H1 (cell line): ENCODE measurements around the gene SMARCA5. TPM values are rescaled to one million over a fixed set of nuclear protein-coding genes. Genes with fewer than 3 reads are reported as not detected.

Experiments used
- CTCF ChIA-PET: fragments of 300-600 bp; sonication (Branson Sonifier 250); formaldehyde crosslinking; loops from one replicate; lab custom pipeline; 2021; ENCODE audit not compliant: partially characterized antibody; lab: Charles Lee
- POLR2A ChIA-PET: fragments of 300-600 bp; sonication (Branson Sonifier 250); formaldehyde crosslinking; loops from one replicate; lab custom pipeline; 2021; ENCODE audit warnings: inconsistent platforms; ENCODE audit not compliant: partially characterized antibody; lab: Charles Lee
- DNase-seq, 2 experiments: peaks; one replicate each; pipeline versions ENCODE4 v3.0.0 to v3.0.0-alpha.2; 2010 to 2022; ENCODE audit warnings: low spot score in 2 of 2, low read depth in 1 of 2, mixed read lengths in 1 of 2
- FAIRE-seq: peaks from 2 replicates; lab custom pipeline; 2011; peaks lifted over from hg19 to GRCh38; lab: Jason Lieb, UNC
- H2AFZ ChIP-seq: 2 replicates; pipeline ENCODE4 v1.8.1; 2012; ENCODE audit warnings: low read length, inconsistent platforms
- H2AK5ac ChIP-seq: 2 replicates; pipeline ENCODE4 v1.6.1; 2013; ENCODE audit warnings: low read depth, low read length
- H2BK120ac ChIP-seq: replicated peaks from 2 replicates; pipeline ENCODE3; 2013; ENCODE audit warnings: low read depth, low read length, inconsistent platforms
- H2BK12ac ChIP-seq: 2 replicates; pipeline ENCODE4 v1.6.1; 2013; ENCODE audit warnings: low read depth, low read length
- H2BK15ac ChIP-seq: 2 replicates; pipeline ENCODE4 v1.6.1; 2013; ENCODE audit warnings: low read length
- H2BK20ac ChIP-seq: 2 replicates; pipeline ENCODE4 v1.6.1; 2013; ENCODE audit warnings: low read length
- H2BK5ac ChIP-seq: 2 replicates; pipeline ENCODE4 v1.6.1; 2013; ENCODE audit warnings: low read depth, low read length
- H3K14ac ChIP-seq: 2 replicates; pipeline ENCODE4 v1.6.1; 2013; ENCODE audit warnings: inconsistent platforms; ENCODE audit not compliant: insufficient read length
- H3K18ac ChIP-seq: 2 replicates; pipeline ENCODE4 v1.6.1; 2013; ENCODE audit warnings: low read length; ENCODE audit errors: extremely low read depth
- H3K23ac ChIP-seq: 2 replicates; pipeline ENCODE4 v1.6.1; 2013; ENCODE audit warnings: inconsistent platforms; ENCODE audit not compliant: insufficient read length
- H3K23me2 ChIP-seq: 2 replicates; pipeline ENCODE4 v1.6.1; 2013; ENCODE audit warnings: low read depth, low read length
- H3K27ac ChIP-seq: 2 replicates; pipeline ENCODE4 v1.6.1; 2011; ENCODE audit warnings: low read depth, low read length, inconsistent platforms
- H3K27me3 ChIP-seq, 4 experiments: replicated peaks in 1 of 4; 1 replicate in 1 of 4; 2 replicates in 3 of 4; pipeline versions ENCODE4 v1.6.1 to v1.8.1; 2011 to 2013; ENCODE audit warnings: low read length in 3 of 4, mild to moderate bottlenecking in 3 of 4, inconsistent platforms in 2 of 4, mixed read lengths in 2 of 4, moderate library complexity in 1 of 4; ENCODE audit not compliant: control insufficient read depth in 3 of 4, insufficient read depth in 3 of 4; ENCODE audit errors: extremely low read depth in 1 of 4
- H3K36me3 ChIP-seq, 4 experiments: 2 replicates each; pipeline versions ENCODE4 v1.6.1 to v1.8.1; 2011 to 2013; ENCODE audit warnings: mild to moderate bottlenecking in 4 of 4, low read length in 3 of 4, moderate library complexity in 2 of 4, control low read depth in 1 of 4, inconsistent platforms in 1 of 4; ENCODE audit not compliant: insufficient read depth in 4 of 4, control insufficient read depth in 2 of 4
- H3K4ac ChIP-seq: replicated peaks from 2 replicates; pipeline ENCODE3; 2013; ENCODE audit warnings: low read length, low read depth, mixed read lengths, inconsistent platforms; ENCODE audit not compliant: insufficient read length
- H3K4me1 ChIP-seq, 4 experiments: replicated peaks in 1 of 4; 1 replicate in 1 of 4; 2 replicates in 3 of 4; pipeline versions ENCODE4 v1.6.1 to v1.8.1; 2011 to 2013; ENCODE audit warnings: low read length in 3 of 4, inconsistent platforms in 2 of 4, mixed read lengths in 1 of 4; ENCODE audit not compliant: insufficient read depth in 4 of 4, control insufficient read depth in 3 of 4
- H3K4me2 ChIP-seq, 2 experiments: 2 replicates each; pipeline versions ENCODE4 v1.6.1 to v1.8.1; 2011 to 2013; ENCODE audit warnings: low read depth in 2 of 2, low read length in 2 of 2, control low read depth in 1 of 2, inconsistent platforms in 1 of 2, mild to moderate bottlenecking in 1 of 2; ENCODE audit not compliant: insufficient read depth in 1 of 2
- H3K4me3 ChIP-seq, 4 experiments: fragments of 200-600, 300-600 bp in 1 of 4; sonication (generic), shearing (Covaris generic), sonication (Bioruptor Twin) in 1 of 4; 2 replicates each; pipeline versions ENCODE4 v1.5.1 to v1.8.1; 2011 to 2016; ENCODE audit warnings: low read length in 4 of 4, low read depth in 3 of 4, control low read depth in 2 of 4, inconsistent platforms in 2 of 4, mild to moderate bottlenecking in 2 of 4, mixed read lengths in 1 of 4, moderate library complexity in 1 of 4; ENCODE audit not compliant: insufficient read depth in 2 of 4; ENCODE audit errors: extremely low read depth in 1 of 4
- H3K56ac ChIP-seq: replicated peaks from 2 replicates; pipeline ENCODE3; 2013; ENCODE audit warnings: low read depth, mild to moderate bottlenecking, mixed read lengths, low read length, inconsistent platforms; ENCODE audit not compliant: insufficient read length
- H3K79me1 ChIP-seq: 2 replicates; pipeline ENCODE4 v1.6.1; 2013; ENCODE audit warnings: low read depth, low read length, control low read depth
- H3K79me2 ChIP-seq, 2 experiments: 2 replicates each; pipeline versions ENCODE4 v1.6.1 to v1.8.1; 2012 to 2013; ENCODE audit warnings: low read length in 2 of 2, mild to moderate bottlenecking in 2 of 2, inconsistent platforms in 1 of 2; ENCODE audit not compliant: insufficient read depth in 2 of 2, control insufficient read depth in 1 of 2
- H3K9ac ChIP-seq, 4 experiments: replicated peaks in 1 of 4; 1 replicate in 1 of 4; 2 replicates in 3 of 4; pipeline versions ENCODE4 v1.6.1 to v1.8.1; 2011 to 2013; ENCODE audit warnings: low read depth in 3 of 4, low read length in 3 of 4, control low read depth in 2 of 4, mild to moderate bottlenecking in 2 of 4, moderate library complexity in 2 of 4, inconsistent platforms in 1 of 4; ENCODE audit errors: extremely low read depth in 1 of 4
- H3K9me3 ChIP-seq, 2 experiments: 2 replicates each; pipeline versions ENCODE4 v1.6.1 to v1.8.1; 2012 to 2013; ENCODE audit warnings: mild to moderate bottlenecking in 2 of 2, moderate library complexity in 2 of 2, control low read depth in 1 of 2, inconsistent platforms in 1 of 2, low read depth in 1 of 2, low read length in 1 of 2, mixed read lengths in 1 of 2; ENCODE audit not compliant: insufficient read depth in 2 of 2
- H4K20me1 ChIP-seq, 2 experiments: replicated peaks in 1 of 2; 2 replicates each; pipeline versions ENCODE3 to v1.8.1; 2011 to 2013; ENCODE audit warnings: inconsistent platforms in 2 of 2, low read length in 2 of 2, mild to moderate bottlenecking in 1 of 2; ENCODE audit not compliant: insufficient read depth in 2 of 2, control insufficient read depth in 1 of 2
- H4K5ac ChIP-seq: 2 replicates; pipeline ENCODE4 v1.6.1; 2013; ENCODE audit warnings: low read length, low read depth, mixed read lengths, inconsistent platforms; ENCODE audit not compliant: insufficient read length
- H4K8ac ChIP-seq: 2 replicates; pipeline ENCODE4 v1.8.0; 2013; ENCODE audit warnings: mild to moderate bottlenecking, moderate library complexity, low read length, inconsistent platforms; ENCODE audit not compliant: insufficient read depth; ENCODE audit errors: extremely low read depth
- H4K91ac ChIP-seq: replicated peaks from 2 replicates; pipeline ENCODE3; 2013; ENCODE audit warnings: low read length, mixed read lengths, inconsistent platforms; ENCODE audit not compliant: insufficient read length
- WGBS, 2 experiments: shearing (Covaris generic) in 1 of 2; methylation state at CpG; one replicate each; pipeline versions ENCODE4 v1.1.6 to v1.1.7; 2013 to 2015; ENCODE audit warnings: low lambda C conversion rate in 2 of 2, mixed read lengths in 2 of 2, inconsistent platforms in 1 of 2, low coverage in 1 of 2, missing lambda C conversion rate in 1 of 2; ENCODE audit not compliant: insufficient replicate concordance in 2 of 2, insufficient coverage in 1 of 2, insufficient read length in 1 of 2; ENCODE audit errors: extremely low coverage in 1 of 2, missing lambda C conversion rate in 1 of 2; 5-methylcytosine and 5-hydroxymethylcytosine counted together
- polyA plus RNA-seq, 7 experiments: library from polyadenylated mRNA; depleted of rRNA in 3 of 7; stranded (reverse) in 5 of 7; unstranded in 2 of 7; fragments of >200 nt in 5 of 7; fragments of 200-250 nt in 2 of 7; gene quantifications; 1 replicate in 5 of 7; 2 replicates in 1 of 7; 4 replicates in 1 of 7; pipeline versions ENCODE4 v1.2.1 to v1.2.3, GENCODE V29; 2011 to 2013; ENCODE audit warnings: missing spikeins in 2 of 7, mixed read lengths in 2 of 7
- total RNA-seq: library from RNA; stranded (reverse); fragmentation: NEBNext Ultra II Directional; extraction: Animal tissue kit (Norgen Biotek cat#: 25700); gene quantifications from 2 replicates; pipeline ENCODE4 v1.2.1, GENCODE V29; 2021

Gene SMARCA5
- total and polyA plus RNA-seq, 2 of the 8 experiments (the other 6 are each of a cell fraction or from before 2014, with no cell fraction given), result 13.9 to 112 TPM

DNA sequence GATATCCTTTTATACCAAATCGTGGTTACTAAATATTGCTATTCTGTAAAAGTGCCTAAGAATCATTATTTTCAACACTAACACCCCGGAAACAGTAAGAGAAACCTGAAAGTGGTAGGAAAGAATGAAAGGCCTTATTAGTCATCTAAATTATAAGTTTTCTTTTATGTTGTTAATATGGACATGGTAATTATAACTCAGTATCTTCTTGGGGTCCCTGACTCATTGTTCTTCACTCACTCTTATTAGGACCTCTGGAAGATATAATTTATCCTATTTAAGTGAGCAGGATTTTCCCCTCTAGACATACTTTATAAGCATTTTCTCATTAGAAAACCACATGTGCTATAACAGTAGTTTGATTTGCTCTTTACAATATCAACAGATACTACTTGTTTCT lies 51.0 kb downstream of the SMARCA5 start:
- Histone ChIP-seq H2AFZ (no peak overlapping the region), H4K91ac (no peak overlapping the region), H2BK20ac (no peak overlapping the region), H3K4me3 (no peak overlapping the region), H3K56ac (no peak overlapping the region), H3K4me2 (no peak overlapping the region), H3K9ac (no peak overlapping the region), H3K4me1 (no peaks in the 10 kb centered on the region; a peak in 1 of 7 replicates), H3K18ac (no peak overlapping the region), H2AK5ac (no peak overlapping the region), H2BK120ac (no peak overlapping the region), H2BK15ac (no peak overlapping the region), H2BK12ac (no peak overlapping the region), H4K8ac (no peak overlapping the region), H3K36me3 (no peaks in the 10 kb centered on the region), H3K9me3 (no peaks in the 10 kb centered on the region), H3K79me1 (no peaks in the 10 kb centered on the region), H3K23me2 (no peaks in the 10 kb centered on the region; the same call in 1 of the 2 replicates), H3K14ac (no peak overlapping the region), H2BK5ac (no peak overlapping the region), H3K4ac (no peak overlapping the region), H3K23ac (no peak overlapping the region), H4K5ac (no peak overlapping the region), H3K27me3 (no peaks in the 10 kb centered on the region), H3K27ac (no peak overlapping the region), H4K20me1 (no peaks in the 10 kb centered on the region), H3K79me2 (no peaks in the 10 kb centered on the region)
- FAIRE-seq (no peak), DNase-seq (no peak)
- 91% methylated on average over 2 of the region's 2 CpGs; no CpG with 5 or more reads in 1 of the 2 experiments for WGBS, 2 experiments
- POLR2A ChIA-PET, result no interaction called here
- CTCF ChIA-PET, result no interaction called here
